ENCODE results near the gene GLA. TPM values are rescaled to one million over a fixed set of nuclear protein-coding genes. Genes with fewer than 3 reads are reported as not detected.

Gene GLA
- total RNA-seq = 10 to 100 TPM; 16.9 to 20.2 TPM
- long read RNA-seq, transcript GLA-201 (7 exons, 1,318 nt) = major isoform, 9 of 10 reads
- long read RNA-seq, partial matches to known transcripts = 0 of 10 reads
- long read RNA-seq, other reads (novel, unspliced or antisense) = 0 of 10 reads

GRCh38 chrX:101407748-101408531 lies at the start of gene GLA, which contains the start of gene HNRNPH2:
GLA (minus strand) TSS chrX:101407925; CDS start chrX:101407903, 22 bp downstream.
HNRNPH2 (plus strand) TSS chrX:101408222; CDS start chrX:101411989, 3,767 bp downstream.
- DNase-seq (peak; percentile 89 to 91), ATAC-seq (peak; percentile 92)
- intact Hi-C loops (cut with DNase I, micrococcal nuclease) = no loop called here

DNA sequence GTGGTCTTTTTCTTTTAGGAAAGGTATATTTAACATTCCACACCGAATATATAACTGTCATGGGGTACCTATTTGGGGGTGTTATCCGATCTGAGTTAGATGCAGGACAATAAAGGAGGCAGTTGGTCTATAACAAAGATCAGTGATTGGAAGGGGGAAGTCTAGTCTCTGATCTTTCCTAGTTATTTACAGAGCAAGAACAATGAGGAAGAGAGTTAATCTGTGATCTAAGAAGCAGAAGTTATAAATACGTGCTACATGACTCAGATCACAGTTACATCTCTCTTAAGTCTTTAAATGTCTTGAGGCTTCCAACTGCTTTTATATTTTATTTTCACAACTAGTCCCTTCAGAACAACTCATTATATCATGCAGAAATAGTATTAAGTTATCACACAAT lies 44.3 kb upstream of the GLA start:
- DNase-seq (no peak), ATAC-seq (peak; percentile 92)
- intact Hi-C loops (cut with DNase I, micrococcal nuclease) = no loop called here

- intact Hi-C loops (cut with DNase I, micrococcal nuclease) = no loop called here
- ATAC-seq (peak; percentile 19), DNase-seq (peak in 1 of 2 donors; percentile 29)
Measured at GRCh38 chrX:101450961-101451360, 43.2 kb upstream of the GLA start.

GRCh38 chrX:101450085-101450484 lies 42.4 kb upstream of the GLA start:
- ATAC-seq = no peak
- intact Hi-C loops (cut with DNase I, micrococcal nuclease) = no loop called here
- no peak for DNase-seq

- DNase-seq (no peak), ATAC-seq (no peak)
- intact Hi-C loops (cut with DNase I, micrococcal nuclease) = no loop called here
Measured at GRCh38 chrX:101449279-101449678, 41.6 kb upstream of the GLA start.

- ATAC-seq = no peak
- intact Hi-C loops (cut with DNase I, micrococcal nuclease) = no loop called here
- no peak for DNase-seq
Measured at GRCh38 chrX:101442085-101442484, 34.4 kb upstream of the GLA start.

DNA sequence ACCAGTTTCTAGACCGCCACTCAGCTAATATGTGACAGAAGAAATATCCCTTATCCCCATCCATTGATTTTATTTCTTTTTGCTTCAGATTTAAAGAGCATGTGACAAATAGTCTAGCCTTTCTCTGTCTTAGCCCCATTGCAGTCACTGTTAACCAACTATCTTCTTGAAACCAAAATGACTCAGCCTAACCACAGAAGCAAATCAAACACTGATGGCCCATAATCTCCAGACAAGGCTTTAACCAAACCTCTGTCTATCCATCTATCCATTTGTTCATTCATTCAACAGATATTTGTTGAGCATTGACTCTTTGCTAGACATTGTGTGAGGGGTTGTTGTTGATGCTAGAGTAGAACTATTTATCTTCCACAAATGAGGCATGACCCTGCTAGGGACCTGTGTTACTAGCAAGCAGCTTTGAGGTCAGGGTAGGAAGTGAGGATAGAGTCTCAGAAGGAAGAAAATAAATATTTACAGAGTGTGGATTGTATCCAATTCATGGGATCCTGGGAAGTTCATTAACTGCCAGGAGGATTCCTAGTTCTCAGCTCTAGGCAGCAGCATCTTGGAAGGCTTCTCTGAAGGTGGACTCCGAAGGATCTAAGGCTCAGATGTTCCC lies 22.8 kb upstream of the GLA start:
- no peak for DNase-seq
- peak; percentile 45 for ATAC-seq
- intact Hi-C loops (cut with DNase I, micrococcal nuclease) = no loop called here

- ATAC-seq (no peak), DNase-seq (no peak)
- intact Hi-C loops (cut with DNase I, micrococcal nuclease) = no loop called here
Measured at GRCh38 chrX:101429934-101430333, 22.2 kb upstream of the GLA start.

DNA sequence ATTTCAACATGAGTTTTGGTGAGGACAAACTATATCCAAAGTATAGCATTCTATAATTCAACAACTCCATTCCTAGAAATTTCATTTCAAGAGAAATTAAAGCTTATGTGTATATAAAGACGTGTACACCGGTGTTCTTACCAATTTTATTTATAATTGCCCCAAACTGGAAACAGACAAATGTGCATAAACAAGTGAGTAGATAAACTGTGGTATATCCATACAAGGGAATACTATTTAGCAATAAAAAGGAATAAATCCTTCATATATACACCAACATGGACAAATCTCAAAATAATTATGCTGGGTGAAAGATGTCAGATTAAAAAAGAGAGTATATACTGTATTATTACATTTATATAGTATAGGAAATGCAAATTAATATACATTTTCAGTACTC lies 20.2 kb upstream of the GLA start:
- intact Hi-C loops (cut with DNase I, micrococcal nuclease) = no loop called here
- DNase-seq (no peak), ATAC-seq (no peak)

GRCh38 chrX:101419489-101419888 lies 11.8 kb upstream of the GLA start:
- ATAC-seq (peak; percentile 64), DNase-seq (no peak)
- intact Hi-C loops (cut with DNase I, micrococcal nuclease) = no loop called here

DNA sequence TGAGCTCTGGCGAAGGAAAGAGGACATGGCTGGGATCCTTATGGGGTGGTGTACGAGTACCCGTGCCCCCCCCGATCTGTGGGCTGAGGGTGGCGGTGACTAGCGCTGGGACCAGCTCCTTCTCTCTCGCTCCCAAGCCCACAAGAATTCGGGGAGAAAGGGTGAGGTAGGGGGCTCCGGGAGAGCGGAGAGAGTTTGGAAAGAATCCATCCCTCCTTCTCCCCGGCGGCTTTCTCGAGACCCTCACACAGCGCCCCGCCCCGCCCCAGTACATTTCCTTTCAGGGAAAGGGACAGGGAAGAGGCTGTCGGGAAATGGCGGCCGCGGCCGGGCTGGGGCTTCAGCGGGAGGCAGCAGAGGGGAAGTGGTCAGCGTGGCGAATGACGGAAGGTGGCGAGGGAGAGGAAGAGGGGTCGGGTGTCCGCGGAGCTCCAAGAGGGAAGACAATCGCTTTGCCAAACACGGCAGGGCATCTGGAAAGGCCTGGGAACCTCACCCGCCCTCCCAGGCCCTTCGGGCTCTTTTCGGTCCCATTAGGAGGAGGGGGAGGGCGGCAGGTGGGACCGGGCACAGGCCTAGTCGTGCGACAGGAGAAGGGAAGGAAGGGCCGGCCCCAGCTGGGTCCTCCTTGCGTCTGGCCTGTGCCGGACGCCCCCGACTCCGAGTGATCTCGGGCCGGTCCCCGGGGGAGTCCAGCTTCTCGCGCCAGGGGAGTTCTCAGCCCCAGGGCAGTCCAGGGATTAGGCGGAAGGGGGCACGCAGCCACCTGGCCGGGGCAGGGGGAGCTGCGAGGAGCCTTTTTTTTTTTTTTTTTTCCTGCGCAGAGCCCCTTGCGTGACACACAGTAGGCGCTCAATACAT lies 10.5 kb upstream of the GLA start:
- intact Hi-C loops (cut with DNase I, micrococcal nuclease) = no loop called here
- ATAC-seq = peak; percentile 61
- DNase-seq = peak; percentile 41 to 64

GRCh38 chrX:101417190-101417589 lies 9.5 kb upstream of the GLA start:
- ATAC-seq (no peak), DNase-seq (no peak)
- intact Hi-C loops (cut with DNase I, micrococcal nuclease) = no loop called here

- intact Hi-C loops (cut with DNase I, micrococcal nuclease) = no loop called here
- DNase-seq = no peak
- no peak for ATAC-seq
Measured at GRCh38 chrX:101416691-101417090, 9.0 kb upstream of the GLA start.

- intact Hi-C loops (cut with DNase I, micrococcal nuclease) = no loop called here
- ATAC-seq (peak; percentile 50), DNase-seq (no peak)
Measured at GRCh38 chrX:101415180-101416145, 7.7 kb upstream of the GLA start.

- intact Hi-C loops (cut with DNase I, micrococcal nuclease) = no loop called here
- ATAC-seq (no peak), DNase-seq (no peak)
Measured at GRCh38 chrX:101411984-101412383, 4.3 kb upstream of the GLA start.

DNA sequence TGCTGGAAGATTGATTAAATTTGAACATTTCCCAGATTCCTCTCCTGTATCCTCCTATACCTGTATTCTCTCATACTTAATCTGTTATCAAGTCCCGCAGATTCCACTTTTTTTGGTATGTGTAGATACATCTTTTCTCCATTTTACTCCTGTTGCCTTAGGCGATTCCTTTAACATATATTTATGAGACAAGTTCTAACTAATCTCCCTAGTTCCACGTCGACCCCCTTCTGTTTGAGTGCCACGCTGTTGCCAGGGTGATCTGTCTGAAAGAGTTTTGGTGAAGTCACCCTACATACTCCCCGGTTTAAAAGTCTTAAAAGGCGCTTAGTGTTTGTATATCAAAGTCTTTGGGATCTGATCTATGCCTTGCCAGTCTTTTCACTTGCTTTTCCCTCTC lies 2.7 kb upstream of the GLA start:
- DNase-seq (no peak), ATAC-seq (no peak)
- intact Hi-C loops (cut with DNase I, micrococcal nuclease) = no loop called here

- intact Hi-C loops (cut with DNase I, micrococcal nuclease) = no loop called here
- DNase-seq (no peak), ATAC-seq (peak; percentile 62)
Measured at GRCh38 chrX:101409043-101409442, 1.3 kb upstream of the GLA start.

GRCh38 chrX:101408532-101408841 lies 762 bp upstream of the GLA start:
- ATAC-seq = peak; percentile 5
- no peak for DNase-seq
- intact Hi-C loops (cut with DNase I, micrococcal nuclease) = no loop called here

All from left colon (tissue), 2 donors.